Large intestine (tissue), 3 donors: ENCODE data around the gene SHISA6. TPM values are rescaled to one million over a fixed set of nuclear protein-coding genes. Genes with fewer than 3 reads are reported as not detected.

Source experiments
- DNase-seq, 2 donors: peaks; one replicate each; pipeline versions ENCODE4 v3.0.0 to v3.0.0-alpha.2; 2013
- H3K27ac ChIP-seq: one replicate; pipeline ENCODE4 v1.5.1; 2013; ENCODE audit warnings: low read length
- H3K27me3 ChIP-seq: 2 replicates; pipeline ENCODE4 v1.6.1; 2013; ENCODE audit warnings: low read length; ENCODE audit not compliant: control insufficient read depth, insufficient read depth
- H3K36me3 ChIP-seq: 2 replicates; pipeline ENCODE4 v1.6.1; 2013; ENCODE audit warnings: low read length; ENCODE audit not compliant: control insufficient read depth, insufficient read depth
- H3K4me1 ChIP-seq: one replicate; pipeline ENCODE4 v1.6.1; 2013; ENCODE audit warnings: low read length; ENCODE audit not compliant: control insufficient read depth, insufficient read depth
- H3K4me3 ChIP-seq: one replicate; pipeline ENCODE4 v1.5.1; 2013; ENCODE audit warnings: low read length
- H3K9me3 ChIP-seq: one replicate; pipeline ENCODE4 v1.6.1; 2013; ENCODE audit warnings: mild to moderate bottlenecking, low read depth, low read length, moderate library complexity; ENCODE audit not compliant: control insufficient read depth
- WGBS: methylation state at CpG from one replicate; pipeline ENCODE4 v1.1.5; 2013; ENCODE audit warnings: low lambda C conversion rate; ENCODE audit not compliant: insufficient coverage; 5-methylcytosine and 5-hydroxymethylcytosine counted together
- polyA plus RNA-seq: library from polyadenylated mRNA; unstranded; fragments of 120-200 nt; gene quantifications from one replicate; pipeline ENCODE4 v1.2.1, GENCODE V29; 2013

Gene SHISA6
- polyA plus RNA-seq, 1 donor = 0.24 TPM

DNA sequence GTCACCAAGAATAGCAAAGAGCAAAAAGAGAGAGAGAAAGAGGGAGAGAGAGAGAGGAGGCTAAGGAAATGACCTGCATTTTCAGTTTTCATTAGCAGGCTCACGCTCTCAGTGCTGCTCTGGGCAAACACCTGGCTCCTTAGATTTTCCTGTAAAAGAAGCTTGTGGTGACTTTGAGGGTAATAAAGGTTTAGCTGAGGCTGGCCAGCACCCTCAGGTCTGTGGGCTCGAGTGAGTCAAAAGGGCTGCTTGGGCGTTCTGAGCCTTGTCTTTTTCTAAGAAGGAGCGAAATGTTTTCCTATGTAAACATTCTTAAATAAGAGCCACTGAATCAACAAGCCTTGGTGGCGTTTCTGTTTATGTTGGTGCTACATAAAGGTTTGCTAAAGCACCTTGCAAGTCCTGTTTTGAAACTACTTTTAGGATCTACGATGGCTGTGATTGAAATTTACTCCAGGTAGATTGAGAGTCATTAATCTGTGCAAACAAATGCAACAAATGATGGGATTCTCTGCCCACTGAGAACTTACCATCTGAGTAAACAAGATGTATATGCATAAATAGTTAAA lies 38.8 kb downstream of the SHISA6 start:
- DNase-seq = no peak
- Histone ChIP-seq H3K4me1 (no peaks in the 10 kb centered on the region), H3K36me3 (no peaks in the 10 kb centered on the region), H3K27me3 (no peaks in the 10 kb centered on the region), H3K9me3 (no peaks in the 10 kb centered on the region), H3K4me3 (no peak overlapping the region), H3K27ac (no peak overlapping the region)
- no CpG with 5 or more reads among the region's 6 CpGs for WGBS

DNA sequence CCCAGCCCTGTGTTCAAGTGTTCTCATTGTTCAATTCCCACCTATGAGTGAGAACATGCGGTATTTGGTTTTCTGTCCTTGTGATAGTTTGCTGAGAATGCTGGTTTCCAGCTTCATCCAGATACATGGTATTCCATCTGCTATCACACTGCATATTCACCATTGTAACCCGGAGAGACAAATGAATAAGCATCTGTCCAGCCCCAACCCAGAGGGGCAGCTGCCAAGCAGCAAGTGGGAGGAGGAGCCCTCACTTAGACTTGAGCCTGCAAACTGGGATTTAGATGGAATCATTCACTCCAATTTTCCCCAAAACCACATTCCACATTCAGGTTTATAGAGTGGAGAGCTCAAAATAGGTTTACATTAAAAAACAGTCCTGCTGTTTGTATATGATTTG lies 41.6 kb downstream of the SHISA6 start:
- no peak overlapping the region for H3K4me3 ChIP-seq
- H3K27ac ChIP-seq = no peak overlapping the region
- H3K36me3 ChIP-seq = no peaks in the 10 kb centered on the region
- no peaks in the 10 kb centered on the region for H3K9me3 ChIP-seq
- WGBS = no CpG with 5 or more reads among the region's 2 CpGs
- no peaks in the 10 kb centered on the region for H3K27me3 ChIP-seq
- no peak for DNase-seq
- H3K4me1 ChIP-seq = no peaks in the 10 kb centered on the region

DNA sequence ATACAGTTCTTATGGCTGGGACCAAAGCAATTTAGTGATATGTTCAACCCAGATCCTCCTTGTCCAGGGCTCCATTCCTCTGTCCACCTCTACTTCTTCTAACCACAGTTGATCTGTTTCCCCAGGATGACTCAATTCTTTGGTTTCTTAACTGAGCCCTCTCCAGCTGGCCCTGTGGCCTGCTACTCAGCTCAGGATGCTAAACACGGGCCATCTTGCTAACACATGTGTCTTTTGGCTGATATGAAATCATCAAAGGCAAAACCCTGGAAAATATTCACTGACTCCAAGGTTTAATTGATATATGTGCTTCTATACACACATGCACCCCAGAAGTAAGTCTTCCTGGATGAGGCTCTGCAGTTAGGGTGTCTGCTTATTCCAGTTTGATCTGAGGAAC lies 43.8 kb downstream of the SHISA6 start:
- Histone ChIP-seq H3K27ac (no peak overlapping the region), H3K4me3 (no peak overlapping the region), H3K36me3 (no peaks in the 10 kb centered on the region), H3K9me3 (no peaks in the 10 kb centered on the region), H3K27me3 (no peaks in the 10 kb centered on the region), H3K4me1 (no peaks in the 10 kb centered on the region)
- DNase-seq = no peak
- WGBS = no CpG with 5 or more reads among the region's 1 CpG

DNA sequence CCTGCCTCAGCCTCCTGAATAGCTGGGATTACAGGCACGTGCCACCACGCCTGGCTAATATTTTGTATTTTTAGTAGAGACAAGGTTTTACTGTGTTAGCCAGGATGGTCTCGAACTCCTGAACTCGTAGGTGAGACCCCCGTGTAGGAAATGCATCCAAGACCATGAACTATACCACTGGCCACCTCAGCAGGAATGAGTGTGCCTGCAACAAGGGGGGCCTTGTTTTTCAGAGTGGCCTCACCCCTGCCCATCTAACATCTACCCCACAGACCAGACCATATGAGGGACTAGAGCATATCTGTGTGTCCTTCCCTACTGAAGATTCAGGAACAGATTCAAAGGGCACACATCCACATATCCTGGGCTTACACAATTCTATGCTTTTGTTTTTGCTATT lies 44.9 kb downstream of the SHISA6 start:
- Histone ChIP-seq H3K27me3 (no peaks in the 10 kb centered on the region), H3K4me3 (no peak overlapping the region)
- no CpG with 5 or more reads among the region's 5 CpGs for WGBS

DNA sequence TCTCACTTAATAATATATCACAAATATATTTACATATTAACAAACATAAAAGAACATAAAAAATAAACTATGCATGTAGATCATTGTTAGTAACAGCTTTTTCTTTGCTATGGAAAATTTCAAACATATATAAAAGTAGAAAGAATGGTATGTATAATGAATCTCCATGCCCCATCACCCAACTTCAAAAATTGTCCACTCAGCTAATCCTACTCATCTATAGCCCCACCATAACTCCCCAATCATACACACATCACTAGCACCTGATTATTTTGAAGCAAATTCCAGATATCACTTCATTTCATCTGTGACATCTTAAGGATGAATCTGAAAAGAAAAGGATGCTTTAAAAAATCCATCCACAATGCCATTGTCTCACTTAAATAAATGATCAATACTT lies 46.8 kb downstream of the SHISA6 start:
- DNase-seq = no peak
- Histone ChIP-seq H3K27ac (no peak overlapping the region), H3K36me3 (no peaks in the 10 kb centered on the region), H3K27me3 (no peaks in the 10 kb centered on the region), H3K9me3 (no peaks in the 10 kb centered on the region), H3K4me3 (no peak overlapping the region), H3K4me1 (no peaks in the 10 kb centered on the region)

More for the DNA sequence above, 44.9 kb downstream of the SHISA6 start:
- Histone ChIP-seq H3K9me3 (no peaks in the 10 kb centered on the region), H3K36me3 (no peaks in the 10 kb centered on the region), H3K27ac (no peak overlapping the region), H3K4me1 (no peaks in the 10 kb centered on the region)
- no peak for DNase-seq

DNA sequence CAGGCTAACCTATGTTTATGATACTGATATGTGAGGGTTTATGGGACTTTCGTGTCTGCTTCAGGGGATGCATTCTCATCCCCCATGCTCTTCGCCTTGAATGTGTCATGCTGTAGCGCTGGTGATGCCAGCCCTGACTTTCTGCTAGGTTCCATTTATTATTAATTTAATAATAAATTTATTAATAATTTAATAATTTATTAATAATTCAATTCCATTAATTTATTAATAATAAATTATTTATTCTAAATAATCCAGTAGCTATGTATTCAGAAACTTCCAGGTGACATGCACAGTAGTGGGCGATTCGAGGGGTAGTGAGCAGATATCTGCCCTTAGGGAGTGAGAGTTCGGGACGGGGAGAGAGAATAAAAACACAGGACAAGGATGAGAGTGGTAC lies 49.8 kb downstream of the SHISA6 start:
- Histone ChIP-seq H3K4me1 (no peaks in the 10 kb centered on the region), H3K36me3 (no peaks in the 10 kb centered on the region), H3K27ac (no peak overlapping the region), H3K27me3 (no peaks in the 10 kb centered on the region), H3K4me3 (no peak overlapping the region), H3K9me3 (no peaks in the 10 kb centered on the region)
- no CpG with 5 or more reads among the region's 7 CpGs for WGBS
- DNase-seq = no peak

DNA sequence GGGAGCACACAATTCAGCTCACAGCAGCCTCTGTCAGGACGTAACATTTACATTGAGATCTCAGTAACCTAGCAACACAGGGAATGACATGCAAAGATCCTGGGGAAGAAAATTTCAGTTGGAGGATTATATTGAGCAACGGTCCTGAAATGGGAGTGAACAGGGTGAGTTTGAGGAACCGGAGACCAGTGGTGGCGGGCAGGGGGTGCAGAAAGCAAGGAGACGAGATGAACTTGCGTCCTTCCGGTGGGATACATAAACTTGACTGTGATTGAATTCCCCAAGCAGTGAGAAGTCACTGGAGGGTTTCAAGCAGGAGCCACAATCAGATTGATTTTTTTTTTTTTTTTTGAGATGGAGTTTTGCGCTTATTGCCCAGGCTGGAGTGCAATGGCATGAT lies 51.5 kb downstream of the SHISA6 start:
- H3K4me1 ChIP-seq = no peaks in the 10 kb centered on the region
- H3K4me3 ChIP-seq = no peak overlapping the region
- no peaks in the 10 kb centered on the region for H3K9me3 ChIP-seq
- no peaks in the 10 kb centered on the region for H3K36me3 ChIP-seq
- 82% methylated on average over 2 of the region's 8 CpGs for WGBS
- H3K27ac ChIP-seq = no peak overlapping the region
- no peak for DNase-seq
- no peaks in the 10 kb centered on the region for H3K27me3 ChIP-seq

DNA sequence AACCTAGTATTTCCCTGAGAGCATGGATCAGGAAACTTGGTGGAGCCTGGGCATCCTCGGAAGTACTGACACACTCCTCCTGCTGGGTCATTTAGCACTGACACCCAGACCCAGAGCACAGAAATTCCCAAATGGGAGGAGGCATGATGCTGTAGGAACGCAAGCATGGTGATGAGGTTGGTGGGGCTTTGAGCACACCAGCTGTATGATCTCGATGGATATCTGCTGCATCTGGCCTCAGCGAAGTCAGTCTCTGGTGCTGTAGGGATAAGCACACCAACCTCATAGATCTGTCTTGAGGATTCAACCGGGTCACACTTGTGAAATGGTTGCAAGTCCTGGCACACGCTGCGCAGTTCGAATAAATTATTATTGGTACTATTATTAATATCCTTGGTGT lies 52.5 kb downstream of the SHISA6 start:
- Histone ChIP-seq H3K4me1 (no peaks in the 10 kb centered on the region), H3K9me3 (no peaks in the 10 kb centered on the region), H3K27ac (no peak overlapping the region), H3K36me3 (no peaks in the 10 kb centered on the region), H3K27me3 (no peaks in the 10 kb centered on the region), H3K4me3 (no peak overlapping the region)
- no peak for DNase-seq
- WGBS = 100% methylated on average over 1 of the region's 8 CpGs

DNA sequence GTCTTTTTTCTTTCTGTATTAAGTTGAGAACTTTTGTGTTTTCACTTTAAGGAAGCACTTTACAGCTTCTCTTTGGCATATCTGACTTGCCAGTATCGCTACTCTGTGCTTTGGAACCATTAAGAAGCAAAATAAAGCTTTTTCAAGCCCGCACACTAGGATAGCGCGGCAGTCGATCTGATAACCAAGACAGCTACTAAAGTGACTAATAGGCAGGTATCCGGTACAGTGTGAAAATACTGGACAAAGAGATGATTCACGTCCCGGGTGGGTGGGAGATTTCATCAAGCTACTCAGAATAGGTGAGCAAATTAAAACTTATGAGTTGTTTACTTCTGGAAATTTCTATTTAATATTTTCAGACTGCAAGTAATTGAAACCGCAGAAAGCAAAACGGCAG lies 53.8 kb downstream of the SHISA6 start:
- no peak overlapping the region for H3K4me3 ChIP-seq
- H3K4me1 ChIP-seq = no peaks in the 10 kb centered on the region
- no peak overlapping the region for H3K27ac ChIP-seq
- no peak for DNase-seq
- no peaks in the 10 kb centered on the region for H3K9me3 ChIP-seq
- 87% methylated on average over 5 of the region's 10 CpGs for WGBS
- no peaks in the 10 kb centered on the region for H3K27me3 ChIP-seq
- H3K36me3 ChIP-seq = no peaks in the 10 kb centered on the region

DNA sequence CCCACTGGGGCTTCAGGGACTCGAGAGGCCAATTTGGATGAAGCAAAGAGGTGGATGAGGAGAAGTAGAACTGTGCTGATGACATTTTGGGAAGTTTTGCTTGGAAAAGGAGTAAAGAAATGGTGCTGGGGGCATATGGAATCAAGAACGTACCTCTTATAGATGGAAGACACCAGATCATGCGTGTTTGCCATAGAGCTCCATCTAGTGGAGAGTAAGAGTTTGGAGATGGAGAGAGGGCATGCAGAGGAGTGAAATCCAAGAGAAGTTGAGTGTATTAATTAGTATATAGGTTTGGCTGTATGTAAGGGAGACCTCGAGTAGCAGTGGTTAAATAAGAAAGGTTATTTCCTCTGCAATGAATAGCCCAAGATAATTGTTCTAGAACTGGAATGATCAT lies 56.0 kb downstream of the SHISA6 start:
- Histone ChIP-seq H3K4me1 (no peaks in the 10 kb centered on the region), H3K4me3 (no peak overlapping the region), H3K36me3 (no peaks in the 10 kb centered on the region), H3K9me3 (no peaks in the 10 kb centered on the region), H3K27ac (no peak overlapping the region), H3K27me3 (no peaks in the 10 kb centered on the region)
- whole genome bisulfite sequencing = 88% methylated on average over 3 of the region's 4 CpGs
- DNase-seq = no peak

DNA sequence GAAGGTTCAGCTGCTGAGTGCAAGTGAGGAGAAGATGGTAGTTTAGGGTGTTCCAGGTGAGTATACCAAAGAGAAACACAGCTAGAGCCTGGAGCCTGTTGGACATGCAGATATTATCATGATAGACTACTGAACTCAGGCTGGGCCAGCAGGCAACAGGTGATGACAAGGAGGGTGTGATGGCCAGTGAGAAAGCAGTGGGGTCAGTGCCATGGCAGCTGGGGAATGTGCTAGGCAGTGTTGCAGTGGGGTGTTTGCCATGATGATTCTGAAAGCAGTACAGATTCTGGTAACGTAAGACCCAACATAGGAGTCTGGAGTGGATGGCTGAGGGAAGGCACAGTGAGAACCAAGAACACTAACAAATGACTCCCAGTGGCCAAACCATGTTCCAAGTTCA lies 57.4 kb downstream of the SHISA6 start:
- no peaks in the 10 kb centered on the region for H3K36me3 ChIP-seq
- WGBS = no CpG with 5 or more reads among the region's 1 CpG
- no peaks in the 10 kb centered on the region for H3K27me3 ChIP-seq
- H3K4me1 ChIP-seq = no peaks in the 10 kb centered on the region
- H3K27ac ChIP-seq = no peak overlapping the region
- no peak overlapping the region for H3K4me3 ChIP-seq
- no peak for DNase-seq
- no peaks in the 10 kb centered on the region for H3K9me3 ChIP-seq
